H1 (cell line): Measurements from ENCODE around the gene RNF208. TPM values are rescaled to one million over a fixed set of nuclear protein-coding genes. Genes with fewer than 3 reads are reported as not detected.

Experiments
- BACH1 ChIP-seq: IDR thresholded peaks from 2 replicates; pipeline ENCODE4 v1.6.1; 2012; ENCODE audit warnings: low read length, improper control_type of control experiment
- CBX8 ChIP-seq: fragments of 300-800, 300-1000 bp; sonication (generic); IDR thresholded peaks from 2 replicates; pipeline ENCODE4 v1.7.1; 2016; ENCODE audit warnings: low read depth, low read length, borderline replicate concordance
- CHD7 ChIP-seq: fragments of 300-600 bp; sonication (generic); IDR thresholded peaks from 2 replicates; pipeline ENCODE4 v1.7.1; 2012; ENCODE audit warnings: low read length, moderate library complexity, mild to moderate bottlenecking, inconsistent platforms; ENCODE audit not compliant: insufficient replicate concordance
- HDAC2 ChIP-seq, 2 experiments: fragments of 300-600 bp in 1 of 2; sonication (generic) in 1 of 2; IDR thresholded peaks; 2 replicates each; pipeline ENCODE4 v1.6.1; 2011 to 2012; ENCODE audit warnings: low read depth in 2 of 2, low read length in 2 of 2, mild to moderate bottlenecking in 2 of 2, moderate library complexity in 2 of 2, borderline replicate concordance in 1 of 2, inconsistent platforms in 1 of 2
- POLR2AphosphoS5 ChIP-seq: IDR thresholded peaks from 2 replicates; pipeline ENCODE4 v1.6.1; 2011; ENCODE audit warnings: low read depth, low read length
- RAD21 ChIP-seq, 2 experiments: IDR thresholded peaks in 1 of 2; conservative IDR thresholded peaks in 1 of 2; 2 replicates each; pipeline ENCODE4 v1.6.1; 2011; ENCODE audit warnings: low read depth in 2 of 2, low read length in 2 of 2, improper control_type of control experiment in 1 of 2, inconsistent platforms in 1 of 2, mild to moderate bottlenecking in 1 of 2, moderate library complexity in 1 of 2
- RNF2 ChIP-seq: fragments of 200-900, 300-1000 bp; sonication (generic); IDR thresholded peaks from 2 replicates; pipeline ENCODE4 v1.7.1; 2016; ENCODE audit warnings: borderline replicate concordance, low read depth, mild to moderate bottlenecking, antibody characterized with exemption, low read length; ENCODE audit not compliant: poor library complexity, severe bottlenecking; ENCODE audit errors: missing control alignments
- ZNF274 ChIP-seq: IDR thresholded peaks from 2 replicates; pipeline ENCODE4 v1.7.0; 2012; ENCODE audit warnings: low read length, borderline replicate concordance; ENCODE audit errors: extremely low read depth
- polyA plus RNA-seq, 7 experiments: library from polyadenylated mRNA; depleted of rRNA in 3 of 7; stranded (reverse) in 5 of 7; unstranded in 2 of 7; fragments of >200 nt in 5 of 7; fragments of 200-250 nt in 2 of 7; gene quantifications; 1 replicate in 5 of 7; 2 replicates in 1 of 7; 4 replicates in 1 of 7; pipeline versions ENCODE4 v1.2.1 to v1.2.3, GENCODE V29; 2011 to 2013; ENCODE audit warnings: missing spikeins in 2 of 7, mixed read lengths in 2 of 7
- total RNA-seq: library from RNA; stranded (reverse); fragmentation: NEBNext Ultra II Directional; extraction: Animal tissue kit (Norgen Biotek cat#: 25700); gene quantifications from 2 replicates; pipeline ENCODE4 v1.2.1, GENCODE V29; 2021

The RNF208 gene
- total and polyA plus RNA-seq, 2 of the 8 experiments (the other 6 are each of a cell fraction or from before 2014, with no cell fraction given), result 2.7 to 7.7 TPM

GRCh38 chr9:137172901-137173795, 48.9 kb downstream of the RNF208 start (continued):
- TF ChIP-seq CBX8 (no peak), RAD21 (IDR thresholded peaks at IDR 0.05 in 1 of 2, conservative IDR thresholded peaks at IDR 0.05 in 1 of 2; ENCODE audit: low read depth in 2 of 2, low read length in 2 of 2) (no peak), BACH1 (no peak), CHD7 (no peak), ZNF274 (no peak), POLR2AphosphoS5 (no peak), RNF2 (no peak), HDAC2 (IDR thresholded peaks at IDR 0.05; ENCODE audit: borderline replicate concordance in 1 of 2, low read depth in 2 of 2, low read length in 2 of 2) (no peak)
